Islet of Langerhans (tissue), 1 donor: Measurements from ENCODE around the gene HFE.
"Not testable (repeated sequence)": the region's sequence is repeated elsewhere in the genome, so short reads cannot be mapped to it uniquely, and the experiment has no call there.

Source experiments
- FAIRE-seq: peaks from one replicate; lab custom pipeline; 2011; peaks lifted over from hg19 to GRCh38; lab: Jason Lieb, UNC

HFE gene

DNA sequence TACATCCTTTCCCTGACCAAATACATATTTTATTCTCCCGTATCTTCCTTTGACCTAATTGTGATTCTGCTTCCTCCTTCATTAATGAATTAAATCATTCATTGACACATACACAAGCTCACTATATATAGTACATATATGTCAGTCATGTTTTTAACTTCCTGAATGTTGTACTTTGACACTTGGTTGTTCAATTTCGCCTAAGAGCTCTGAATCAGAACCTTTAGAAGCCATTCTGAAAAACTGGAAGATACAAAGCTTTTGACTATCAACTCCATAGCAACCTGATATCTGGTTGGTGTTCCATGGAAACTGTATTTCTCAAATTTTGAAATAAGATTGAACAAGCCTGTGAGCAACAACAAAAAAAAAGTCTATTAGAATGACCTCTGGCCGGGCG, 27.3 kb upstream of the HFE start:
- FAIRE-seq, result no peak

DNA sequence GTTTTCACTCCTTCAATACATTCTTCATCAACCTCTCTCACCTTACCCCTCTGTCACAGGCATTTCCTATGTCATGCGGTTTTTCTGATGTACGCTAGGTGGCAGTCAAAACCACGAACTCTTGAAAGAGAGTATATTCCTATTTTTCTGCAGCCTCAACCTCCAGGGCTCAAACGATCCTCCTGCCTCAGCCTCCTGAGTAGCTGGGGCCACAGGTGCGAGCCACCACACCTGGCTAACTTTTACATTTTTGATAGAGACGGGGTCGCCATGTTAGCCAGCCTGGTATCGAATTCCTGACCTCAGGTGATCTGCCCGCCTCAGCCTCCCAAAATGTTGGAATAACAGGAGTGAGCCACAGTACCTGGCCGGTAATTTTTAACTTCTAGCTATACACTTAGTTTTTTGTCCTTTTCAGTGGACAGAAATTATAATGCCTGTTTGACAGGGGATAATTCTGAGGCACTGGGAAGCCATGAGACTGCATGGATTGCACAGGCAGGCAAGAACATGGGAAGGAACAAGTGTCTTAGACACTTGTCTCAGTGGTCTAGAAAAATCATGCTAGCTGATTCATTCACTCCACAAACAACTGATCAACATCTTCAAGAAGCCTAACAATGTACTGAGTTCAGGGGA, 22.5 kb upstream of the HFE start:
- peak; percentile 94 for FAIRE-seq

DNA sequence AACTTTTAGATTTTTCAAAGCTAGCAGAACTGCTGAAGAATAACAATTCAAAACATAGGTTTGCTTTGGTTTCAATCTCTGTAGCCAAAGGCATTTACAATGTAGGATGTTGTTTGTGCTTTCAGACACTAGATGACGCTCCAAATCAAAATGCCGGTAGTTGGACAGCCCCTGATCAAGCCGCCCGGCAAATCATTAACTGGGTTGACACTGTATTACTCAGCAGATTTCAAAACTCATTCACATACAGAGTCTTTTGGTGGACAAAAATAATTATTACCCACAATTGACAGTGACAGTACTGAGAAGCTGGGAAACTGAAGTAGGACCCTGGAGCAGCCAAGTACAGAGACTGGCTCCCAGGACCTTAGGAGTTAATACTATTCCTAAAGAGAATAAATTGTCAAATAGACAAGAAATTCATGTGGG, 21.3 kb upstream of the HFE start:
- peak; percentile 99 for FAIRE-seq

DNA sequence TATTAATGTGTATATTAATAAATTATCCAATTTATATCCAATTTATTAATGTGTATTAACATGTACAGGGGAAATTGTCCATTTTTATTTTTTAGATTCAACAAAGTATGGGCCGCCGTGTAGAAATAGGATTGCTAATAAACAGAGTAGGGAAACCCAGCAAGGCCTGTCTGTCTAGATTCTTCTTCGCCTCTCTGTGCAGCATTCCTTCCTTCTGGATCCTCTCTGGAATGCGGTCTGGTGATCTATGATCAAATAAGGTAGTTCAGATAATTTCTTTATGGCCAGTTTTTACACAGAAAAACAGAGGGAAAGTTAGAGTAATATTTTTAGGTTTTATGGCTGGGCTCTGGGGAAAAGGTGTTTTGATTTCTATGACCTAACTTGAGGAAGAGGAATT, 19.9 kb upstream of the HFE start:
- no peak for FAIRE-seq

DNA sequence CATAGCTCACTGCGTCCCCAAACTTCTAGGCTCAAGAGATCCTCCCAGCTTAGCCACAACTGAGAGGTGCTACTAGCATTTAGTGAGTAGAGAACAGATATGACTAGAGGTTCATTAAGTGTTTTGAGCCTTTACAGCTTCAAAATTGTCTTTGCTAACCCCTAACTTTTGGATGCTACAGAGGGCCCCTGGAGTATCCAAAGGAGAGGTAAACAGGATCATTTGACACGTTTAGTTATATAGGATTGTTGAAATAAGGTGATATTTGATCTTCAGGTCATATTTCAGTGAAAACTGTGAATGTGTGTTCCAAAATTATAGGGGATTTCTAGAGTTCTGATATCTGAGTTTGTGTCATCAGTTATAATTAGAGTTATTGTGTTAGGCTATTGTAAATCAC, 19.2 kb upstream of the HFE start:
- no peak for FAIRE-seq

DNA sequence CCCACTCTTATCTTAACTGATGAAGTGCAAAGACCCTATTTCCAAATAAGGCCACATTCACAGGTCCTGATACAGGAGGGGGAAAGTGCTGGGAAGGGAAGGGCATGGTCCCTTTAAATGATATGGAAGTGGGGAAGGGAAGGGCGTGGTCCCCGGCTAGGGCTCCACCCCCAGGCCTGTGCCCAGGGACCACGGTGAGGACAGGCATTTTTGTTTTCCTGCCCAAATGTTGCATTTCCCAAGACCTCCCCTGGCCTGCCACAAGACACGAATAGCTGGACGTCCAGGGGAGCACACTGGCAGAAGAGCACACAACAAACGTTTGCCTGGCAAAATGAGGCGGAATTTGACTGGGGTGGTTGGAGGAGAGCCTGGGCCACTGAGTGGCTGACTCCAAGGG, 16.1 kb upstream of the HFE start:
- FAIRE-seq, result no peak

DNA sequence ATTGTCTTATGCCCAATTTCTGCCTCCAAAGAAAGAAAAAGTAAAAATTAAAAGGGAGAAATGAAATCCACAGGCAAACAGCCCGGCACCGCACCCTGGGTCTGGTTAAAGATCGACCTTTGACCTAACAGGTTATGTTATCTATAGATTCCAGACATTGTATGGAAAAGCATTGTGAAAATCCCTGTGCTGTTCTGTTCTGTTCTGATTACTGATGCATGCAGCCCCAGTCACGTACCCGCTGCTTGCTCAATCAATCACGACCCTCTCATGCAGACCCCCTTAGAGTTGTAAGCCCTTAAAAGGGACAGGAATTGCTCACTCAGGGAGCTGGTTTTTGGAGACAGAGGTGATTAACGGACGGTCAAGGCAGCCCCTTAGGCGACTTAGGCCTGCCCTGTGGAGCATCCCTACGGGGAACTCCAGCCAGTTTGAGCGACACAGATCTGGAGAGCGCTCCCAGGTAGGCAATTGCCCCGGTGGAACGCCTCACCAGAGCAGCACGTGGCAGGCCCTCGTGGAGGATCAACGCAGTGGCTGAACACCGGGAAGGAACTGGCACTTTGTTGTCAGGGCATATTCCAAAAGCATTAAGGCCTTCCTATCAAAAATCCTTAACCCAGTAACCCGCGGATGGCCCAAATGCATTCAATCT, 12.0 kb upstream of the HFE start:
- FAIRE-seq, result no peak

DNA sequence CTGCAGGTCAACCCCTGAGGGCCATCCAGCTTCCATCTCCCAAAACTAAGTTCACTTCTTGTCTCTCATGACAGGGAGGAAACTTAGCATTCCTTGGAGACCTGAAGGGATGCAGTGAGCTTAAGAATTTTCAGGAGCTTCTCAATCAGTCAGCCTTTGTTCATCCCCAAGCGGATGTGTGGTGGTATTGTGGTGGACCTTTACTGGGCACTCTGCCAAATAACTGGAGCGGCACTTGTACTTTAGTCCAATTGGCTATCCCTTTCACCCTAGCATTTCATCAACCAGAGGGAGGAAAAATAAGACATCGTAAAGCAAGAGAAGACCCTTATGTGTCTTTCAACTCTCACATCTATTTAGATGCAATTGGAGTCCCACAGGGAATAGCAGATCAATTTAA, 9.2 kb upstream of the HFE start:
- FAIRE-seq, result not testable (repeated sequence)

DNA sequence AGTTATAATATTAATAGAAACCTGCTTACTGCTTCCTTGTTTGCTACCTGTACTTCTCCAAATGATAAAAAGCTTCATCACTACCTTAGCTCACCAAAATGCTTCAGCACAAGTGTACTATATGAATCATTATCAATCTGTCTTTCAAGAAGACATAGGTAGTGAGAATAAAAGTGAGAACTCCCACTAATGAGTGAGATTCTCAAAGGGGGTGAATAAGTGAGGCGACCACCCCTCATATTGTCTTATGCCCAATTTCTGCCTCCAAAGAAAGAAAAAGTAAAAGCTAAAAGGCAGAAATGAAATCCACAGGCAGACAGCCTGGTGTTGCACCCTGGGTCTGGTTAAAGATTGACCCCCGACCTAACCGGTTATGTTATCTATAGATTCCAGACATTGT, 6.1 kb upstream of the HFE start:
- FAIRE-seq, result not testable (repeated sequence)

DNA sequence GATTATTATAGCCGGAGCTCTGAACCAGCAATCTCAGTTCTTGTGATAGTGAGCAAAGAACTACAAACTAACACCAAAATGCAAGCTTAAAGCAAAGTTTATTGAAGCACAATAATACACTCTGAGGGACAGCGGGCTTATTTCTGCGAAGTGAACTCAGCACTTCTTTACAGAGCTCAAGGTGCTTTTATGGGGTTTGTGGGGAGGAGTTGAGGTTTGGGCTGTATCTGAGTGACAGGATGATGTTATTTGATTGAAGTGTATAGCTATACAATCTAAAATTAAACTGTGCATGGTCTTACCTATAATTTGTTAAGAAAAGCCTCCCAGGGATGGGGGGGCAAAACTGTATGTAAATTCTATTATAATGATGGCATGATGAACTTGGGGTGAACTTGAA, 1.0 kb upstream of the HFE start:
- no peak for FAIRE-seq

DNA sequence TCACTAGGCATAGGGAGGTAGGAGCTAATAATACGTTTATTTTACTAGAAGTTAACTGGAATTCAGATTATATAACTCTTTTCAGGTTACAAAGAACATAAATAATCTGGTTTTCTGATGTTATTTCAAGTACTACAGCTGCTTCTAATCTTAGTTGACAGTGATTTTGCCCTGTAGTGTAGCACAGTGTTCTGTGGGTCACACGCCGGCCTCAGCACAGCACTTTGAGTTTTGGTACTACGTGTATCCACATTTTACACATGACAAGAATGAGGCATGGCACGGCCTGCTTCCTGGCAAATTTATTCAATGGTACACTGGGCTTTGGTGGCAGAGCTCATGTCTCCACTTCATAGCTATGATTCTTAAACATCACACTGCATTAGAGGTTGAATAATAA, 1.1 kb downstream of the HFE start:
- FAIRE-seq, result no peak

DNA sequence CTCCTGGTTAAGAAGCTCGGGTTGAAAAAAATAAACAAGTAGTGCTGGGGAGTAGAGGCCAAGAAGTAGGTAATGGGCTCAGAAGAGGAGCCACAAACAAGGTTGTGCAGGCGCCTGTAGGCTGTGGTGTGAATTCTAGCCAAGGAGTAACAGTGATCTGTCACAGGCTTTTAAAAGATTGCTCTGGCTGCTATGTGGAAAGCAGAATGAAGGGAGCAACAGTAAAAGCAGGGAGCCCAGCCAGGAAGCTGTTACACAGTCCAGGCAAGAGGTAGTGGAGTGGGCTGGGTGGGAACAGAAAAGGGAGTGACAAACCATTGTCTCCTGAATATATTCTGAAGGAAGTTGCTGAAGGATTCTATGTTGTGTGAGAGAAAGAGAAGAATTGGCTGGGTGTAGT, 2.0 kb downstream of the HFE start:
- FAIRE-seq, result no peak

DNA sequence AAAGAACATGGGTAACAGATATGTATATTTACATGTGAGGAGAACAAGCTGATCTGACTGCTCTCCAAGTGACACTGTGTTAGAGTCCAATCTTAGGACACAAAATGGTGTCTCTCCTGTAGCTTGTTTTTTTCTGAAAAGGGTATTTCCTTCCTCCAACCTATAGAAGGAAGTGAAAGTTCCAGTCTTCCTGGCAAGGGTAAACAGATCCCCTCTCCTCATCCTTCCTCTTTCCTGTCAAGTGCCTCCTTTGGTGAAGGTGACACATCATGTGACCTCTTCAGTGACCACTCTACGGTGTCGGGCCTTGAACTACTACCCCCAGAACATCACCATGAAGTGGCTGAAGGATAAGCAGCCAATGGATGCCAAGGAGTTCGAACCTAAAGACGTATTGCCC, 5.2 kb downstream of the HFE start:
- FAIRE-seq, result no peak

DNA sequence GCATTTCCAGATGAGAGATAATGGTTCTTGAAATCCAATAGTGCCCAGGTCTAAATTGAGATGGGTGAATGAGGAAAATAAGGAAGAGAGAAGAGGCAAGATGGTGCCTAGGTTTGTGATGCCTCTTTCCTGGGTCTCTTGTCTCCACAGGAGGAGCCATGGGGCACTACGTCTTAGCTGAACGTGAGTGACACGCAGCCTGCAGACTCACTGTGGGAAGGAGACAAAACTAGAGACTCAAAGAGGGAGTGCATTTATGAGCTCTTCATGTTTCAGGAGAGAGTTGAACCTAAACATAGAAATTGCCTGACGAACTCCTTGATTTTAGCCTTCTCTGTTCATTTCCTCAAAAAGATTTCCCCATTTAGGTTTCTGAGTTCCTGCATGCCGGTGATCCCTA, 6.8 kb downstream of the HFE start:
- no peak for FAIRE-seq

DNA sequence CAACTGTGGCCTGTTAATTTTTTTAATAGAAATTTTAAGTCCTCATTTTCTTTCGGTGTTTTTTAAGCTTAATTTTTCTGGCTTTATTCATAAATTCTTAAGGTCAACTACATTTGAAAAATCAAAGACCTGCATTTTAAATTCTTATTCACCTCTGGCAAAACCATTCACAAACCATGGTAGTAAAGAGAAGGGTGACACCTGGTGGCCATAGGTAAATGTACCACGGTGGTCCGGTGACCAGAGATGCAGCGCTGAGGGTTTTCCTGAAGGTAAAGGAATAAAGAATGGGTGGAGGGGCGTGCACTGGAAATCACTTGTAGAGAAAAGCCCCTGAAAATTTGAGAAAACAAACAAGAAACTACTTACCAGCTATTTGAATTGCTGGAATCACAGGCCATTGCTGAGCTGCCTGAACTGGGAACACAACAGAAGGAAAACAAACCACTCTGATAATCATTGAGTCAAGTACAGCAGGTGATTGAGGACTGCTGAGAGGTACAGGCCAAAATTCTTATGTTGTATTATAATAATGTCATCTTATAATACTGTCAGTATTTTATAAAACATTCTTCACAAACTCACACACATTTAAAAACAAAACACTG, 10.1 kb downstream of the HFE start:
- FAIRE-seq, result peak; percentile 99

DNA sequence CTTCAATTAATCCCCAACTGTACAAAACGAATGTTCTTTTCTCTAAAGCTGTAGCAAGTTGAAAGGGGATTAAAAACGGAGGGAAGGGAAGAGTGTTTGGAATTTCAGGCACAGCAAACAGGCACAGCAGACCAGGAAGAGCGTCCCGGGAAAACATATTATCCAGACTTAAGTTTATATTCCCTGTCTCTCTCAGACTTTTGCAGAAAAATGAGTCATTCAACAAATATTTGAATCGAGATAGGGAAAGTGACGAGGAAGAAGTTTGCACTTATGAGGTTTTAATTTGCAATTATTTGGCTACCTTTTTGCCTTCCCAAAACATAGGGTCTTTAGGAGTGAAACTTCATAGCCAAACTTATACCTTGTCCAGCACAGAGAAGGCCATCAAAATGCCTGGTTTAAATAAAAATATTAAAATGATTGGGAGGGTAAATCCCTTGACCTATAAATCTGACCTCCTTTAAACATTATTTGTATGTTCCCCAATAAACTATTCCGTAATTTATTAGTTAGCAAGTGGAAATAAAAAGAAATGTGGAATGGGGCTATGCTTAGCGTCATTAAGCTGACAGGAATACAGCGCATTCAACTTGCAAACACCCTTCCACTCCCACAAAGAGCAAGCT, 16.0 kb downstream of the HFE start:
- no peak for FAIRE-seq

DNA sequence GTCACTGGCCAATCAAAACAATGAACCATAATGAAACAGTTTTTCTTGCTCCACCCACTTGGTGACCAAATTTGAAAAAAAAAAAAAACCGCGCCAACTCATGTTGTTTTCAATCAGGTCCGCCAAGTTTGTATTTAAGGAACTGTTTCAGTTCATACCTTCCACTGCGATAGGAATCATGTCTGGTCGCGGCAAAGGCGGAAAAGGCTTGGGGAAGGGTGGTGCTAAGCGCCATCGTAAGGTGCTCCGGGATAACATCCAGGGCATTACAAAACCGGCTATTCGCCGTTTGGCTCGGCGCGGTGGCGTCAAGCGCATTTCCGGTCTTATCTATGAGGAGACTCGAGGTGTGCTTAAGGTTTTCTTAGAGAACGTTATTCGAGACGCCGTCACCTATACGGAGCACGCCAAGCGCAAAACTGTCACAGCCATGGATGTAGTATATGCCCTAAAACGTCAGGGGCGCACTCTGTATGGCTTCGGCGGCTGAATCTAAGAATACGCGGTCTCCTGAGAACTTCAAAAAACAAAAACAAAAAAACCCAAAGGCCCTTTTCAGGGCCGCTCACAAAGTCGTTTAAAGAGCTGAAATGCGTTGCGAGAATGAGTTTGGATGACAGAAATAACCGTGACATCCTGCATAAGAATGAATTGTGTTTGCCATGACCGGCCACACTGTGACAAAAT, 16.7 kb downstream of the HFE start:
- FAIRE-seq, result peak; percentile 96

DNA sequence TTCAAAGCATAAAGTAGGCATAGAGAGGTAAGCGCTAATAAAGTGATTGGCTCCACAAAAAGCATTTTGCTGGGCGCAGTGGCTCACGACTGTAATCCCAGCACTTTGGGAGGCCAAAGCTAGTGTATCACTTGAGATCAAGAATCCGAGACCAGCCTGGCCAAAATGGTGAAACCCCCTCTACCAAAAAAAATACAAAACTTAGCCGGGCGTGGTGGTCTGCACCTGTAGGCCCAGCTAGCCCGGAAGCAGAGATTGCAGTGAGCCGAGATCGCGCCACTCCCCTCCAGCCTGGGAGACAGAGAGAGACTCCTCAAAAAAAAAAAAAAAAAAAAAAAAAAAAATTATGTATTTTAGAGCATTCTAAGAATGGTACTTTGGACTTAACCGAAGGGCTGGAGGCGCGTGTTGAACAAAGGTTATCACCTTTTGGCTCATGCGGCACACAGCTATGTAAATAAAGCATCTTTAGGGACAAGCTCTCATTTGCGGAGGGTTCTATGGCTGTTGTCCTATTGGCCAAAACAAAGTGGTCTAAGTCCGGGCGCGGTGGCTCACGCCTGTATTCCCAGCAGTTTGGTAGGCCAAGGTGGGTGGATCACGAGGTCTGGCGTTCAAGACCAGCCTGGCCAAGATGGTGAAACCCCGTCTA, 17.4 kb downstream of the HFE start:
- FAIRE-seq, result no peak

DNA sequence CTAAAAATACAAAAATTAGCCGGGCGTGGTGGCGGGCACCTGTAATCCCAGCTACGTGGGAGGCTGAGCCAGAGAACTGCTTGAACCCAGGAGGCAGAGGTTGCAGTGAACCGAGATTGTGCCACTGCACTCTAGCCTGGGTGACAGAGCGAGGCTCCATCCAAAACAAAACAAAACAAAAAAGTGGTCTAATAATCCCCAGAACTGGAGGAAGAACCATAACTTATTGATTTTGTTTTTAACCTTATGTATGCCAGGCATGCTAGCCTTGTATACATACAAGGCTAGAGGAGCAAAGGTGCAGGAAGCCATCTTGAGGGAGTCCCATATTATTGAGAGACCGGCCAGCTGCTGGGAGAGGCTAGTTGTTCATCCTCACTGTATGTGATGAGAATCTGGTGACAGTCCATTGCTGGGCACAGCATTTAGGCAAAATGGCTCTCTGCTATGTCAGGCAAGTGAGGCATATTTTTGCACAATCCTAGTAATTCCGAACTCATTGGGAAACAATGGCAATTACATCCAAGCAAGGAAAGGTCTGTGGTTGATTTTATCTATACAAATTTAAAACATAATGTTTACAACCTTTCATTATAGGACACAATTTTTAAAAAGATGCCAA, 18.0 kb downstream of the HFE start:
- FAIRE-seq, result no peak

DNA sequence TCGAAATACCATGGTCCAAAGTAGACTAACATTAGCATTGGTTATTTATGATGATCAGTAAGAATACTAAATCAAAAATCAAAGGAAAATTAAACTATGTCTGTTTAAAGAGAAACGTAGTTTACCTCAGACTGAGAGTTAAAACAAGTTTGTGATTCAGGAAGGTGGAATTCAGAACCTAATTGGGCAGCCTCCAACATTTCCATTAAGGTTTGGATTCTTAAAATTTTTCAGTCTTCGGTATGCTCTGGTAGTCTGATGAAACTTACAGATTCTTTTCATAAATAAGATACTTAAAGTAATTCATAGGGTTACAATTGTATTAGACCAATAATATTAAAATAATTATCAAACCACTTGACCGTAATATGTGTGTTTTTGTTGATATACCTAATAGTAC, 18.6 kb downstream of the HFE start:
- no peak for FAIRE-seq

DNA sequence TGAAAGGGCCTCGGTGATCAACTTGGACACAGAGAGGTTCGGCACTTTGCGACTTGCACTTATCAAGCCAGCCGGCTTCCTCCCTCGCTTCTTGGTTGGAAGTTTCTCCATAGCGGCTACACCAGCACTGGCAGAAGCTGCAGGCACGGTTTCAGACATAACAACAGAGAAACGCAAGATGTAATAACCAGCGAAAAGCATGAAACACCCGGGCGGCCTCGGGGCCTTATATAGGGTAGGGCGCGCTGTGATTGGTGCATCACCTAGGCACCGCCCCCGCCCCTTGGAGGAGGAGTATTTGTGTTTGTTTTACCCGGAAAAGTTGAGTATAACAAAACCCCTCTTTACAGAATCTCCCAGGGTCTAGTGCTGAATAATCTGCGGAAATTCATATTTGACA, 20.7 kb downstream of the HFE start:
- FAIRE-seq, result no peak

DNA sequence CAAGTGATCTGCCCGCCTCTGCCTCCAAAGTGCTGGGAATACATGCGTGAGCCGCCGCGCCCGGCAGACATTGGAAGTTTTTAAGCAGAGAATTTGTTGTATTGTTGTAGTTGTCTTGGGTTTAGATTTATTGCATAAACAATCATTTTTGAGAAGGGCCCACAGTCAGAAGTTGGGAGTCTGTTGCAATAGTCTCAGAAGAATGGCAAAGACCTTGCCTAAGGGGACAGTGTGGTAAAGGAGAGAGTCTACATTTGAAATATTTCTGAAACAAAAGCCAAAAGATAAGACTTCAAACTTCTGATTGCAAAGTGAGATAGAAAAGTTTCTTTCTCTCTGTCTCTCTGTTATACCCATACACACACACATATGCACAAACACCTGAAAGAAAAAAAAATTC, 22.5 kb downstream of the HFE start:
- FAIRE-seq, result no peak
